Measurements from ENCODE around the gene MEF2C. TPM values are rescaled to one million over a fixed set of nuclear protein-coding genes. Genes with fewer than 3 reads are reported as not detected.

The MEF2C gene
- total RNA-seq, 5 donors from 2014 or later (not counting 1 experiment from before 2014, with no cell fraction given): 2.5 to 9.4 (median 4.4) TPM

GRCh38 chr5:88694023-88694679 lies 188.8 kb downstream of the MEF2C start:
- peaks cover 35 to 61% of the 10 kb centered on the region in 2 experiments for H3K27me3 ChIP-seq (replicated peaks in 1 of 2; ENCODE audit: control insufficient read depth in 2 of 2, extremely low read depth in 1 of 2, insufficient read depth in 2 of 2, low read length in 1 of 2)
- no peak overlapping the region for H3K27ac ChIP-seq (ENCODE audit: low read length)
- no peak for DNase-seq
- CTCF ChIA-PET: no interaction called here
- H3K36me3 Mint-ChIP-seq: no peaks in the 10 kb centered on the region
- WGBS (ENCODE audit: insufficient coverage): 0% methylated on average over 1 of the region's 28 CpGs
- H3K4me3 Mint-ChIP-seq: no peak overlapping the region
- H3K27me3 Mint-ChIP-seq: peaks cover 78 to 88% of the 10 kb centered on the region in 2 donors
- H3K4me3 ChIP-seq (ENCODE audit: control insufficient read depth in 1 of 2, extremely low read depth in 1 of 2, low read length in 1 of 2): no peak overlapping the region
- H3K4me1 ChIP-seq (ENCODE audit: control insufficient read depth in 1 of 2, extremely low read depth in 1 of 2, insufficient read depth in 2 of 2, low read length in 2 of 2): peaks cover 0 to 29% of the 10 kb centered on the region in 2 experiments
- no peaks in the 10 kb centered on the region for H3K9me3 Mint-ChIP-seq
- ATAC-seq (replicated peaks in 1 of 4): no peak
- POLR2A ChIA-PET: interaction anchor here in 1 of 2 donors (0.7 kb wide), 1 partner anchor 619 kb away, joined by 3 read pairs; no protein-coding TSS in a partner anchor
- no peaks in the 10 kb centered on the region for H3K36me3 ChIP-seq (ENCODE audit: control insufficient read depth in 2 of 2, extremely low read depth in 1 of 2, insufficient read depth in 1 of 2, low read length in 1 of 2)
- no peaks in the 10 kb centered on the region for H3K9me3 ChIP-seq
- peak overlapping the region in 1 of 2 donors; percentile 2 for H3K27ac Mint-ChIP-seq
- H3K4me1 Mint-ChIP-seq: peaks cover 13 to 25% (median 16%) of the 10 kb centered on the region in 3 donors

DNA sequence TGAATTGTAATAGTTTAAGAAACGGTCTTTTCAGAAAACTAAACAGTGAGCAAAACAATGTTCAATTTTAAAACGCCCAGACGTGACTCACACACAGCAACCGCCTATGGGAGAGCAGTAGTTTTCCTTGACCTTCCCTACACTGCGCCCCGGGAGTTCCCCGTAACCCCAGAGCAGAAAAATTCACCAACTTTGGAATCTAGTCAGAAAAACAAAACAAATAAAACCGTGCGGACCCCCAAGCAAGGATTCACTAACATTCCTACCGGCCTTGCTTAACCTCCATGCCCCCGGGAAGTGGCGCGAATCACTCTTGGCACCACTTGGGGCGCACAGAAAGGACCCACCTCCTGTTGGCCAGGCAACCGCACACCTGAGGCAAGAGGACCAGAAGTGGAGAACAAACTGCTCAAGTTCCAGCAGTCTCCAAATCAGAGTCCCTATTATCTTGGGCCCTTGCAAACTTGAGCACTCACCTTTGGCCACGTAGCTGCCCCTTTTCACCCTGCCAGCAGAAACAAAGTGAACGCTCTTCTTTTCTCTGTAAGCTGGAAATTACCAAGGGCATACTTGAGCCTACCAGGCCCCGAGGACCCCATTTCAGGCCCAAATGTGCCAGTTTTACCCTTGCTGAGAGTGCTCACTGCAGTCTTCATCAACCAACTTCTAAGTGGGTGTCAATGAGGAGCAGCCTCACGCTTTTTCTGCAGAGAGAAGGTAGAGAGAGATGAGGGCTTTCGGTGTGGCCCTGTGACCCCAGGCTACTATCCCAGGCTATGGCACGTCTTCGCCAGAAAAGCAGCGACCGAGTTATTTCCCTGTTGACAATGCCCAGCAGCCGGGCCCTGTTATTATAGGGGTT lies 189.7 kb downstream of the MEF2C start:
- peaks cover 13 to 25% (median 16%) of the 10 kb centered on the region in 3 donors for H3K4me1 Mint-ChIP-seq
- no peaks in the 10 kb centered on the region for H3K9me3 Mint-ChIP-seq
- Histone ChIP-seq H3K27me3 (replicated peaks in 1 of 2; ENCODE audit: control insufficient read depth in 2 of 2, extremely low read depth in 1 of 2, insufficient read depth in 2 of 2, low read length in 1 of 2) (peaks cover 36 to 69% of the 10 kb centered on the region in 2 experiments), H3K9me3 (no peaks in the 10 kb centered on the region), H3K27ac (ENCODE audit: low read length) (no peak overlapping the region), H3K36me3 (ENCODE audit: control insufficient read depth in 2 of 2, extremely low read depth in 1 of 2, insufficient read depth in 1 of 2, low read length in 1 of 2) (no peaks in the 10 kb centered on the region), H3K4me3 (ENCODE audit: control insufficient read depth in 1 of 2, extremely low read depth in 1 of 2, low read length in 1 of 2) (no peak overlapping the region), H3K4me1 (ENCODE audit: control insufficient read depth in 1 of 2, extremely low read depth in 1 of 2, insufficient read depth in 2 of 2, low read length in 2 of 2) (peaks cover 0 to 30% of the 10 kb centered on the region in 2 experiments)
- CTCF ChIA-PET: interaction anchor here (0.6 to 1.0 kb wide), 3 partner anchors 912 to 924 kb away, joined by 3 to 4 read pairs (median 3); no protein-coding TSS in a partner anchor
- no peak overlapping the region for H3K27ac Mint-ChIP-seq
- DNase-seq (no peak), ATAC-seq (replicated peaks in 1 of 4) (no peak)
- POLR2A ChIA-PET: no interaction called here
- H3K36me3 Mint-ChIP-seq: no peaks in the 10 kb centered on the region
- H3K27me3 Mint-ChIP-seq: peaks cover 75 to 89% of the 10 kb centered on the region in 2 donors
- no peak overlapping the region for H3K4me3 Mint-ChIP-seq
- WGBS (ENCODE audit: insufficient coverage): 14% methylated on average over 17 of the region's 25 CpGs

- DNase-seq (no peak), ATAC-seq (replicated peaks in 1 of 4) (no peak)
- H3K27ac ChIP-seq (ENCODE audit: low read length): no peak overlapping the region
- H3K4me1 ChIP-seq (ENCODE audit: control insufficient read depth in 1 of 2, extremely low read depth in 1 of 2, insufficient read depth in 2 of 2, low read length in 2 of 2): peaks cover 0 to 30% of the 10 kb centered on the region in 2 experiments
- H3K4me3 ChIP-seq (ENCODE audit: control insufficient read depth in 1 of 2, extremely low read depth in 1 of 2, low read length in 1 of 2): no peak overlapping the region
- no peaks in the 10 kb centered on the region for H3K36me3 Mint-ChIP-seq
- H3K9me3 Mint-ChIP-seq: no peaks in the 10 kb centered on the region
- H3K4me3 Mint-ChIP-seq: peak overlapping the region in 1 of 3 donors; percentile 54
- peaks cover 39 to 74% of the 10 kb centered on the region in 2 experiments for H3K27me3 ChIP-seq (replicated peaks in 1 of 2; ENCODE audit: control insufficient read depth in 2 of 2, extremely low read depth in 1 of 2, insufficient read depth in 2 of 2, low read length in 1 of 2)
- H3K27me3 Mint-ChIP-seq: peaks cover 73 to 94% of the 10 kb centered on the region in 2 donors
- POLR2A ChIA-PET: no interaction called here
- CTCF ChIA-PET: interaction anchor here (0.5 to 3.6 kb wide), 18 partner anchors 10 to 1867 kb away, joined by 3 to 74 read pairs (median 5); partner anchors contain the start of gene ADGRV1 (in 1 of the 2)
- no peaks in the 10 kb centered on the region for H3K36me3 ChIP-seq (ENCODE audit: control insufficient read depth in 2 of 2, extremely low read depth in 1 of 2, insufficient read depth in 1 of 2, low read length in 1 of 2)
- peak overlapping the region in 1 of 2 donors; percentile 31 for H3K27ac Mint-ChIP-seq
- WGBS (ENCODE audit: insufficient coverage): 5% methylated on average over 43 of the region's 52 CpGs
- no peaks in the 10 kb centered on the region for H3K9me3 ChIP-seq
- peaks cover 13 to 25% (median 16%) of the 10 kb centered on the region in 3 donors for H3K4me1 Mint-ChIP-seq
These were observed 190.8 kb downstream of the MEF2C start for GRCh38 chr5:88691945-88692868.

GRCh38 chr5:88691230-88691582 lies 191.8 kb downstream of the MEF2C start:
- 0% methylated on average over 2 of the region's 11 CpGs for WGBS (ENCODE audit: insufficient coverage)
- peaks cover 0 to 2% (median under 1%) of the 10 kb centered on the region in 3 donors for H3K9me3 Mint-ChIP-seq
- ChIA-PET POLR2A (no interaction called here), CTCF (interaction anchor here (0.6 to 3.6 kb wide), 26 partner anchors 9 to 1868 kb away, joined by 3 to 74 read pairs (median 6); partner anchors contain the start of gene ADGRV1 (in 1 of the 2))
- H3K27ac Mint-ChIP-seq: peak overlapping the region in 1 of 2 donors; percentile 32
- H3K4me1 ChIP-seq (ENCODE audit: control insufficient read depth in 1 of 2, extremely low read depth in 1 of 2, insufficient read depth in 2 of 2, low read length in 2 of 2): peaks cover 0 to 30% of the 10 kb centered on the region in 2 experiments
- ATAC-seq (replicated peaks in 1 of 4) (peak in 2 of 4 experiments; percentile 25), DNase-seq (no peak)
- peaks cover 13 to 25% (median 16%) of the 10 kb centered on the region in 3 donors for H3K4me1 Mint-ChIP-seq
- H3K27me3 Mint-ChIP-seq: peaks cover 76 to 95% of the 10 kb centered on the region in 2 donors
- H3K4me3 ChIP-seq (ENCODE audit: control insufficient read depth in 1 of 2, extremely low read depth in 1 of 2, low read length in 1 of 2): peak overlapping the region in 1 of 2 donors; percentile 60
- H3K36me3 ChIP-seq (ENCODE audit: control insufficient read depth in 2 of 2, extremely low read depth in 1 of 2, insufficient read depth in 1 of 2, low read length in 1 of 2): no peaks in the 10 kb centered on the region
- no peaks in the 10 kb centered on the region for H3K36me3 Mint-ChIP-seq
- H3K27me3 ChIP-seq (replicated peaks in 1 of 2; ENCODE audit: control insufficient read depth in 2 of 2, extremely low read depth in 1 of 2, insufficient read depth in 2 of 2, low read length in 1 of 2): peaks cover 40 to 77% of the 10 kb centered on the region in 2 experiments
- H3K9me3 ChIP-seq: no peaks in the 10 kb centered on the region
- H3K27ac ChIP-seq (ENCODE audit: low read length): no peak overlapping the region
- H3K4me3 Mint-ChIP-seq: peak overlapping the region in 2 of 3 donors; percentile 54 to 66

DNA sequence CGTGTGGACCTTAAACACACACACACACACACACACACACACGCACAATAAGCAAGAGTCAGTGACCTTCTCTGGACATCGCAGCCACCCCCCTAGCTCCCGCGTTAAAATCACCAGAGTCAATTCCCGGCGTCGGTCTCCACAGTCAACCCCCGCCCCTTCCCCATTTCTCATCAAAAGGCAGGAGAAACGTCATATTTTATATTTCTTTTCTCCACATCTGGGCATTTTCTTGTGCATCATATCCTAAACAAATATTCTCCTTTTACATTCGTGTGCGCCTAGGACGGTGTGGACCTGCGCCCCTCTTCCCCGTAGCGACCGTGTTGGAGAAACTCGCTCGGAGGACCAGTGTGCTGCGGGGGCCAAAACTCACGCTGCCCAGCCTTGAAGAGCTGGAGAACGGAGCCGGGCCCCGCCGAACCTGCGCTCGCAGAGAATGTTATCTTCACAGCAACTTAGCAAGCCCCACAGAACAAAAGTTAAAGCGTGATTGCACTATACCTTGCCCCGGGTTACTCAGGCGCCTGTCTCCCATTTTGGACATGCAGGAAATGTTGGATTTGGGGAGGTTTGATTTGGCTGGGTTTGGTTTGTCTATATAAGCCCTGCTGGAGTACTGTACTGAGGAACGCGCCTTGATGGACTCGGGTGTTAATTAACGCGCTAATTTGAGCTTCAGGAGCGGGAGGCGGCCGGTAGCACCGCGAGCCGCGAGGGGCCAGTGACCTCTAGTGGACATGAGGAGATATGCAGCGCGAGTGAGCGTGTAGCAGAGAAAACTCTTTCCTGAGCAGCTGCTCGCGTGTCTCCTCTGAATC lies 192.4 kb downstream of the MEF2C start:
- H3K27ac Mint-ChIP-seq: peak overlapping the region in 1 of 2 donors; percentile 32
- peak overlapping the region; percentile 54 to 66 (median 55) for H3K4me3 Mint-ChIP-seq
- H3K27ac ChIP-seq (ENCODE audit: low read length): no peak overlapping the region
- H3K27me3 Mint-ChIP-seq: peaks cover 76 to 95% of the 10 kb centered on the region in 2 donors
- no peaks in the 10 kb centered on the region for H3K36me3 ChIP-seq (ENCODE audit: control insufficient read depth in 2 of 2, extremely low read depth in 1 of 2, insufficient read depth in 1 of 2, low read length in 1 of 2)
- 9% methylated on average over 40 of the region's 47 CpGs for WGBS (ENCODE audit: insufficient coverage)
- no peaks in the 10 kb centered on the region for H3K9me3 ChIP-seq
- POLR2A ChIA-PET: no interaction called here
- H3K4me3 ChIP-seq (ENCODE audit: control insufficient read depth in 1 of 2, extremely low read depth in 1 of 2, low read length in 1 of 2): peak overlapping the region in 1 of 2 donors; percentile 60
- peaks cover 40 to 77% of the 10 kb centered on the region in 2 experiments for H3K27me3 ChIP-seq (replicated peaks in 1 of 2; ENCODE audit: control insufficient read depth in 2 of 2, extremely low read depth in 1 of 2, insufficient read depth in 2 of 2, low read length in 1 of 2)
- no peaks in the 10 kb centered on the region for H3K36me3 Mint-ChIP-seq
- ATAC-seq (replicated peaks in 1 of 4) (peak; percentile 85 to 89 (median 86)), DNase-seq (peak in 34 of 35 experiments; percentile 28 to 80 (median 53))
- CTCF ChIA-PET: interaction anchor here (0.6 to 3.6 kb wide), 27 partner anchors 9 to 1810 kb away, joined by 3 to 74 read pairs (median 6); no protein-coding TSS in a partner anchor
- peaks cover 13 to 25% (median 16%) of the 10 kb centered on the region in 3 donors for H3K4me1 Mint-ChIP-seq
- H3K4me1 ChIP-seq (ENCODE audit: control insufficient read depth in 1 of 2, extremely low read depth in 1 of 2, insufficient read depth in 2 of 2, low read length in 2 of 2): peaks cover 0 to 30% of the 10 kb centered on the region in 2 experiments
- H3K9me3 Mint-ChIP-seq: peaks cover 0 to 5% (median 4%) of the 10 kb centered on the region in 3 donors

Measured in T-cell (primary cell).